Peyer's patch (tissue), 4 donors: ENCODE measurements around the gene PCYT2. TPM values are rescaled to one million over a fixed set of nuclear protein-coding genes. Genes with fewer than 3 reads are reported as not detected.

ENCODE experiments used
- DNase-seq, 3 donors: peaks; one replicate each; pipeline ENCODE4 v3.0.0-alpha.2; 2017 to 2019
- H3K27ac ChIP-seq, 4 donors: fragments of 200-600 bp; sonication (generic); one replicate each; pipeline ENCODE4 v1.5.1; 2016 to 2019
- H3K27me3 ChIP-seq, 2 donors: fragments of 200-600 bp; sonication (generic); one replicate each; pipeline ENCODE4 v1.5.1; 2019
- H3K36me3 ChIP-seq, 3 donors: fragments of 200-600 bp; sonication (generic); one replicate each; pipeline ENCODE4 v1.5.1; 2016 to 2019
- H3K4me1 ChIP-seq, 4 donors: fragments of 200-600 bp; sonication (generic); one replicate each; pipeline ENCODE4 v1.5.1; 2016 to 2019
- H3K4me3 ChIP-seq, 4 donors: fragments of 200-600 bp; sonication (generic); 1 replicate in 3 of 4; 2 replicates in 1 of 4; pipeline ENCODE4 v1.5.1; 2016 to 2019; ENCODE audit warnings: mild to moderate bottlenecking in 1 of 4
- H3K9me3 ChIP-seq, 4 donors: fragments of 200-600 bp; sonication (generic); one replicate each; pipeline ENCODE4 v1.5.1; 2016 to 2019; ENCODE audit warnings: mild to moderate bottlenecking in 1 of 4
- POLR2A ChIP-seq, 2 donors: fragments of 450-650 bp; IDR thresholded peaks; one replicate each; pipeline ENCODE4 v1.5.1; 2017; ENCODE audit warnings: antibody characterized with exemption in 2 of 2, mild to moderate bottlenecking in 2 of 2, moderate library complexity in 2 of 2
- total RNA-seq, 4 donors: library from RNA; depleted of rRNA; stranded (reverse); fragments of >200 nt; gene quantifications; one replicate each; pipeline ENCODE4 v1.1.0, GENCODE V29; 2016
- TF ChIP-seq, protein P1 (sequence below), 6 experiments: fragments of 450-650 bp in 4 of 6; fragments of 200-600 bp in 2 of 6; sonication (generic) in 1 of 6; IDR thresholded peaks; one replicate each; pipeline ENCODE4 v1.5.1; 2017 to 2019; ENCODE audit warnings: antibody characterized with exemption in 6 of 6, mild to moderate bottlenecking in 3 of 6, moderate library complexity in 1 of 6

PCYT2 gene
- total RNA-seq, 4 donors from 2014 or later: 67.7 to 297 (median 179) TPM

DNA sequence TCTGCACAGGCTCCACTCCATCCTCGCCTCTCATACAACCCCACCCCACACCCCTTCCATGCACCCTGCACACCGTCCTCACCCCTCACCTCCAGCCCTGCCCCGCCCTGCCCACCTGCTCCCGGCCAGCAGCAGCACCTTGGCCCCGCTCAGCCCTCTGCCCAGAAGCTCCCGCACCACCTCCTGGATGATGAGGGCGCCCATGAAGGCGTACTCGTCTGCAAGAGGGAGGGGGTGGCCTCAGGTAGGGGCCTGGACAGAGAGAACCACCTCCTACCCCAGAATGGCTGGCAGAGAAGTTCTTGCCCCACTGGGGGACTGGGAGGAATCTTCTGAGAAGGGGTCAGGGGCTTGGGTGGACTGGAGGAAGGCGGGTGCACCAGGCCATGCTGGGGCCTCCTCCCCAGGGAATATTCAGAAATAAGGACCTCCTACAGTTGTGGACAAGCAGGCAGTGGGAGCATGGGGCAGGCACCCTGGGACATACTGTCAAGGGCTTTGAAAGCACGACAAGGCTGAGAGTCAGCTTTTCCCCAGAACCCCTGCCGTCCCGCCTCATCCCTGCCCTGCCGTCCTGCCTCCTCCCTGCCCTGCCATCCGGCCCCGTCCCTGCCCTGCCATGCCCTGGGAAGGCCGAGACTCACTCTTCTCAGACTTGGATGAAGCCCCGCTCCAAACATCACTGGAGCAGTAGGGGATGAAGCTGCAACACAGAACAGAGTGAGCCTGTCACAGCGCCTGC is 46.7 kb upstream of the PCYT2 start:
- H3K9me3 ChIP-seq: no peaks in the 10 kb centered on the region
- peaks cover 0 to 30% (median 15%) of the 10 kb centered on the region in 4 donors for H3K4me1 ChIP-seq
- no peaks in the 10 kb centered on the region for H3K36me3 ChIP-seq
- TF ChIP-seq, protein P1, sequence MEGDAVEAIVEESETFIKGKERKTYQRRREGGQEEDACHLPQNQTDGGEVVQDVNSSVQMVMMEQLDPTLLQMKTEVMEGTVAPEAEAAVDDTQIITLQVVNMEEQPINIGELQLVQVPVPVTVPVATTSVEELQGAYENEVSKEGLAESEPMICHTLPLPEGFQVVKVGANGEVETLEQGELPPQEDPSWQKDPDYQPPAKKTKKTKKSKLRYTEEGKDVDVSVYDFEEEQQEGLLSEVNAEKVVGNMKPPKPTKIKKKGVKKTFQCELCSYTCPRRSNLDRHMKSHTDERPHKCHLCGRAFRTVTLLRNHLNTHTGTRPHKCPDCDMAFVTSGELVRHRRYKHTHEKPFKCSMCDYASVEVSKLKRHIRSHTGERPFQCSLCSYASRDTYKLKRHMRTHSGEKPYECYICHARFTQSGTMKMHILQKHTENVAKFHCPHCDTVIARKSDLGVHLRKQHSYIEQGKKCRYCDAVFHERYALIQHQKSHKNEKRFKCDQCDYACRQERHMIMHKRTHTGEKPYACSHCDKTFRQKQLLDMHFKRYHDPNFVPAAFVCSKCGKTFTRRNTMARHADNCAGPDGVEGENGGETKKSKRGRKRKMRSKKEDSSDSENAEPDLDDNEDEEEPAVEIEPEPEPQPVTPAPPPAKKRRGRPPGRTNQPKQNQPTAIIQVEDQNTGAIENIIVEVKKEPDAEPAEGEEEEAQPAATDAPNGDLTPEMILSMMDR (IDR thresholded peaks at IDR 0.05): no peak
- no peak for TF ChIP-seq POLR2A (IDR thresholded peaks at IDR 0.05)
- no peak overlapping the region for H3K4me3 ChIP-seq
- H3K27ac ChIP-seq: no peak overlapping the region
- H3K27me3 ChIP-seq: peaks cover 0 to 29% of the 10 kb centered on the region in 2 donors
- no peak for DNase-seq

DNA sequence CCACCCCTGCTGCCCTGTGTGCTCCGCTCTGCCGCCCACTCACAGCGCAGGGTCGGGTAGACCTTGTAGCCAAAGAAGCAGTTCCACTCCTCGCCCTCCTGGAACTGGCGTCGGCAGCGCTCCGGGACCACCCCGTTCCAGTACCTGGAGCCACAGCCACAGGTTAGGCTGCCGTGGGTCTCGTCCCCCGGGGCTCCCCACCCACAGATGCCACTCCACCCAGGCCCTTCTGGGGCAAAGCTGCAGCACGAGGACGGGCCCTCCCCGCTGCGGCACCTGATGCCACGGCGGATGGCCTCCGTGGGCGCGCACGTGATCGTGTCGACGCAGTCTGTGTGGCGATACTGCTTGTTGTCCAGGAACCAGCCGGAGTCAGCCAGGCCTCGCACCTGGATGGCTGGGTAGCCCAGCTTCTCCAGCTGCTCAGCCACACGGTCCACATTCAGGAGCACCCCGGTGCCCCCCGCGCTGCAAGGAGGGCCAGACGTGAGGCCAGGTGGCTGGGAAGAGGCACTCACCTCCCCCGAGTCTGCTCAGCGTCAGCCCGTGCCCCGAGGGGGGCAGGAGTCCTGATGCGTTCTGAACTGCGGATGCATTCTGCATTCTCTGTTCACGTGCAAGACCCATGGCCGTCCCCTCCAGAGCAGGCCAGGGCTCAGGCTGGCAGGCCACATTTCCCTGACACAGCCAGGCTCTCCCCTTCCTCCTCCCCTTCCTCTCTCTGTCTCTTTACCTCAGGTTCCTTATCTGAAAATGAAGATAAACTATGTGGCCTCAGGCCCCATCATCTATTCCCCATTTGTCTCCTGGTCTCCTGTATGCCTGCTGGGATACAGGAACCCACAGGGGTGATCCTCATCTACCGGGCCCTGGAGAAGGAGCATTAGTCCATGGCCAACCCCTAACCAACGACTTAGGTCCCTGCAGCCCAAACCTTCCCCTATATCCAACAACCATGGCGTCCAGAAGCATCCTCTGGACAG is 45.7 kb upstream of the PCYT2 start:
- Histone ChIP-seq H3K36me3 (no peaks in the 10 kb centered on the region), H3K9me3 (no peaks in the 10 kb centered on the region), H3K27me3 (peaks cover 0 to 23% of the 10 kb centered on the region in 2 donors), H3K4me1 (peaks cover 0 to 28% (median 15%) of the 10 kb centered on the region in 4 donors), H3K4me3 (no peak overlapping the region), H3K27ac (no peak overlapping the region)
- DNase-seq: no peak
- TF ChIP-seq POLR2A (IDR thresholded peaks at IDR 0.05): no peak
- TF ChIP-seq, protein P1 (IDR thresholded peaks at IDR 0.05): no peak

DNA sequence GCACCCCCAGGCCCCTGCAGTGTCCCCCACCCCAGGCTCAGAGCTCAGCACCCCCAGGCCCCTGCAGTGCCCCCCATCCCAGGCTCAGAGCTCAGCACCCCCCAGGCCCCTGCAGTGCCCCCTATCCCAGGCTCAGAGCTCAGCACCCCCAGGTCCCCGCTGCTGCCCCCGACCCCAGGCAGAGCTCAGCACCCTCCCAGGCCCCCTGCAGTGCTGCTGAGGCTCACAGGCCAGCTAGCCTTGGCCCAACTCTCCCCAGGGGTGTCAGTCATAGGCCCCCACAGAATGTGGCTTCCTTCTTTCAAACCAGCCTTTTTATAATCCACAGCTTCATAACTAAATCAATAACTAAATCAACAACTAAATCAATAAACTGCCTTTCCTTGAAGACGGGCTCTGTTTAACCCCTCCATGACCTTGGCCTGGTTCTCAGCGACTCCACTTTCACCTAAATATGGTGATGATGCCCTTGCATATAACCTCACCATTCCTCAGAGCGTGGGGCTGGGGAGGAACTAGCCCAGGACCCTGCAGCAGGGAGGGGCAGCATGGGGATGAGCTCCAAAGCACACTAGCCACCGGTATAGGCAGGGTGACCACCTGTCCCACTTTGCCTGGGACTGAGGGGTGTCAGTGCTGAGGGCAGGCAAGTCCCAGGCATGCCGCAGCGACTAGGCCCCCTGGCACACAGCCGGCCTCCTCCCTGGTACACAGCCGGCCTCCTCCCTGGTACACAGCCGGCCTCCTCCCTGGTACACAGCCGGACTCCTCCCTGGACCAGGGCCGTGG is 44.8 kb upstream of the PCYT2 start:
- peaks cover 0 to 20% (median 11%) of the 10 kb centered on the region in 4 donors for H3K4me1 ChIP-seq
- no peak overlapping the region for H3K27ac ChIP-seq
- DNase-seq: no peak
- H3K4me3 ChIP-seq: no peak overlapping the region
- peaks cover 0 to 18% of the 10 kb centered on the region in 2 donors for H3K27me3 ChIP-seq
- no peaks in the 10 kb centered on the region for H3K36me3 ChIP-seq
- H3K9me3 ChIP-seq: no peaks in the 10 kb centered on the region
- TF ChIP-seq, protein P1 (IDR thresholded peaks at IDR 0.05): no peak
- TF ChIP-seq POLR2A (IDR thresholded peaks at IDR 0.05): no peak

DNA sequence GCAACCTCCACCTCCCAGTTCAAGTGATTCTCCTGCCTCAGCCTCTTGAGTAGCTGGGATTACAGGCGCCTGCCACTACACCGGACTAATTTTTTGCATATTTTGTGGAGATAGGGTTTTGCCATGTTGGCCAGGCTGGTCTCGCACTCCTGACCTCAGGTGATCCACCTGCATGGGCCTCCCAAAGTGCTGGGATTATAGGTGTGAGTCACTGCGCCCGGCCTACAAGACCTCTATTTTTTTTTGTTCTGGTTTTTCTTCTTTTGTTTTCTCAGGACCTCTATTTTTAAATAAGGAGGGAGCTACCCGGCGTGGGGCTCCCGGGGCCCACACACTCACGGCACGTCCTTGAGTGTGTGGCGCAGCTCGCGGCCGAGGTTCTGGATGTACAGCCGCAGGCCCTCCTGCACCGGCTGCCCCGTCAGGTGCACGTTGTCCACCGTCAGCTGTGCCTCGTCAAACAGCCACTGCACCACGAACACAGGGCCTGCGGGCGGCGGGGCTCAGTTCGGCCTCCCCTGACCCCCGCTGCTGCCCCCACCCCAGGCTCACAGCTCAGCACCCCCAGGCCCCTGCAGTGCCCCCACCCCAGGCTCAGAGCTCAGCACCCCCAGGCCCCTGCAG is 44.0 kb upstream of the PCYT2 start:
- no peaks in the 10 kb centered on the region for H3K36me3 ChIP-seq
- DNase-seq: no peak
- no peak overlapping the region for H3K4me3 ChIP-seq
- peaks cover 0 to 11% of the 10 kb centered on the region in 2 donors for H3K27me3 ChIP-seq
- no peaks in the 10 kb centered on the region for H3K9me3 ChIP-seq
- H3K27ac ChIP-seq: no peak overlapping the region
- TF ChIP-seq, protein P1 (IDR thresholded peaks at IDR 0.05): no peak
- no peak for TF ChIP-seq POLR2A (IDR thresholded peaks at IDR 0.05)
- peaks cover 0 to 12% (median 7%) of the 10 kb centered on the region in 4 donors for H3K4me1 ChIP-seq
